HG03159 (cell line): ENCODE measurements around the gene TSPOAP1.
A peak's percentile ranks its signal among the peaks of the same experiment; 100 is the strongest.
"Not testable (repeated sequence)": the region's sequence is repeated elsewhere in the genome, so short reads cannot be mapped to it uniquely, and the experiment has no call there.

Experiments
- ATAC-seq: cut with Tn5 transposase; IDR thresholded peaks from one replicate; pipeline ENCODE4 v1.9.1; 2021; ENCODE audit warnings: mild to moderate bottlenecking, moderate library complexity; ENCODE audit not compliant: unreplicated experiment

TSPOAP1 gene

DNA sequence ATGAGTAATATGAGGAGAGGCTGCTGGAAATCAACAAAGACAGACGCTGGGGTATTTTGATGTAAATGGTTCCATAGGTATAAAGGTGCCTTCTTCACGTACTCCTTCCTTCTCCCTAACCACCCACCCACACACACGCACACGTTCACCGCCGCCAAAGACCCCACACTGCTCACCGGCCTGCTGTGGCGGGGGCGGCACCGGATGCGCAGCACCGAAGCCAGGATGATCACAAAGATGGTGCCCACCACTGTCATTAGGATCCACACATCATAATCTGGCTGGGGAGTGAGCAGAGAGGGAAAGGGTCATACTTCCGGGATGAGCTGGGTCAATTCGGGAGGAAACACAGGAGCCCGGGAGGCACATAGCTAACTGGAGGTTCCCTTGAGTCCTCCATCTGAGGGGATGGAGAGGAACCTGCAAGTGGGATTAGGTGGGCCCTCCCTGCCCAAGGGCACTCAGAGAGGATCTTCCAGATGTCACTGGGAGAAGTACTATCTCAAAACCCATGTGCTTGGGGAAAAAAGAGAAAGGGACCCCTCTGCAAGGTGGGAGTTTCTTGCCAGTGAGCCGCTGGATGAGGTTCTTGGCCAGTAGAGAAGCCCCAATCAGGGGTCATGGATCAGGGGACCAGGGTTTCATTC, 33.9 kb upstream of the TSPOAP1 start:
- no peak for ATAC-seq

DNA sequence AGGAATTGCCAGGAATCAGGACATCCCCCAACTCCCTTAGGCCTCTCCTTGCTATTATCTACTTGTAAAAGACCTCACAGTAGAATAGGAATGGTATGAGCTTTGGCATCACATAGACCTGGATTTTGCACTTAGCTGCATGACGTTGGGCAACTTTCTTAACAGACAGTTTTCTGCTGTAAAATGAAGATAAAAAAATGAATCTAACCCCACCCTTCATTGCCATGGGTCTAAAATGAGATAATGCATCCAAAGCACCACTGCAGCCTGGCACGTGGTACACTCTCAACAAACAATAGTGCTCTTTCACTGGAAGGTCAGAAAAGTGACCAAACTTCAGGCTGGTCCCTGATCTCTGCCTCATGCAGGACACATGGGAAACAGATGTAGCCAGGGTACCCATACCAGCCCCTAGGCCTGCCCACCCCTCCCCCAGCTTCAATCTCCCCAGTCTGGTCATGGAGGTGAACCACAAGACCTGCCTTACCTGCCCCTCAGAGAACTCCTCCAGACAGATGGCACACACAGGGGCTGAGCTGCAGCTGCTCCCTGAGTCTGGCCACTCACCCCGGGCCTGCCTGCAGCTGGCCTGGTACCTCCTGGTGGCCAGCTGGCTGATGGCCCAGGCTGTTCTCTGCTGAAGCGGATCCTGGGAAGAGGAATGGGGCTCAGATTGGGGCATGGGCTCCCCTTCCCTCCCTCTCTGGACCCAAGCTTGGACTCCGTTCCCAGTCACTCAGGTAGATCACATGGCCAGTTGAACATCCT, 31.9 kb upstream of the TSPOAP1 start:
- ATAC-seq = no peak

DNA sequence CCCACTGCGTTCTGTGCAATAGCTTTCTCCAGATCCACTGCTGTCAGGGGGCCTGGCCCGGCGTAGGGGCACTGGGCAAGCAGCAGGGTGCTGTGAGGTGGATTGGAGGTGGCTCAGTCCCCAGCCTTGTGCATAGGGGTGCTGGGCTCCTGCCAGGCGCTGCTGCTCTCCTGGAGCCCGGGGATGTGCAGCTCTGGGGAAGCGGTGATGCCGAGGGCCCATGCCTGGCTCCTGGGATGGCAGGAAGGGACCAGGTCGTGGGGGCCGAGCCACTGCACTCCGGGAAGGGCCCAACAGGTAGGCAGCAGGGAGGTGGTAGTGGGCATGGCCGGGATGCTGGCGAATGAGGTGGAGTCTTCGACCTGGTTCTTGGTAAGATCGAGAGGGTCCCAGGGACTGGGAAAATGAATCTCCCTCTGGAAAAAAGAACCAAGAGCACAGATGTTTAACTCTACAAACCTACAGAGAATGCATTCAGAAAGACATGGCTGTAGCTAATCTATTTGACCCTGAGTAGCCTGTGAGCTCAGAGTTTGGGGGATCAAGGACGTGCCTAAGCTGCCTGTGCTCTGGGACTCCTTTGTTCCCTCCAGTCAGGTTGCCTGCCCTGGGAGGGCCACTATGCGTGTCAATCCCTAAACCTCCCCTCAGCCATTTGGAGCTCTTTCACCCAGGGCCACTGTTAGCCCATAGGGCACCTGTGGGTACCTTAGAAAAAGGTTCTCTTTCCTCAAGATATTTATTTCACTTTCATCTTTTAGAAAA, 30.0 kb upstream of the TSPOAP1 start:
- ATAC-seq = no peak

DNA sequence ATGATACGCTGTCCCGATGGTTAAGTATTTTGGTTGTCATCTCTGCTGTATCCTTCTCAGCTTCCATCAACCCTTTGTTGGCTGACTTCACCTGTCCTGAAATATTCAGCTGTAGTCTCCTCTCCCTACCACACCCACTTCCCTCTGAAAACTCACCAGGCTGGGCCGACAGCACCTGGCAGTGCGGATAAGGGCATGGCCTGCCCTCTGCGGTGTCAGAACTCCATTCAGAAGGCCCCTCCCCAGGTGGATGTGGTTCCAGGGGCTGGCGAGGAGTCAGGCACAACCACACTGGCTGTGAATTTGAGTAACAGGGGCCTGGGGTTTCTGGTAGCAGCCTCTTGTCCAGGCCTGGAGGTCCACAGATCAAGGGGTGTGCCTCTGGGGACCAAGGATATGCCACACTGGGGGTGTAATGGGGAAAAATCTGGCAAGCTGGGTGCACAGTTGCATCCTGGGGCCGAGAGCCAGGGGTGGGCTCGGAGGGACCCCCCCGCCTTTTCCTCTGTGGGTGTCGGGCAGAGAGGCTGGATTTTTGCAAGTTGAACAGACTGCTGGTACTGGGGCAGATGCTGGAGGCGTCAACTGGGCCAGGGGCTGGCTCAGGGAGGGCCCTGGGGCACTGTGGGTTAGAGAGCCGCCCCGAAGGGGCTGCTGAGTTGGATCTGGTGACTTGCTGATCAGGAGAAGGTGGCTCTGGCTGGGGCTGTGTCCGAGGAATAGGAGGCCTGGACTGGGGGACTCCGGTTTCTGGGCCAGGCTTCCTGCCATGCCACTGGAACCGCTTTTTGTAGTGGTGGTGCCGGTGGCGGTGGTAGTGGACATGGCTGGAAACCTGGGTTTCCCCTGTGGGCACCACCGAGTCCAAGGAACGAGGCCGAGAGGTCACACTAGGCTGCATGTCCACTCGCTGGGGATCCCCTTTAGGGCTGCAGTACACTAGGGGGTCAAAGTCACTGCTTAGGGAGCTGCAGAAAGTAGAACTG, 29.0 kb upstream of the TSPOAP1 start:
- no peak for ATAC-seq

DNA sequence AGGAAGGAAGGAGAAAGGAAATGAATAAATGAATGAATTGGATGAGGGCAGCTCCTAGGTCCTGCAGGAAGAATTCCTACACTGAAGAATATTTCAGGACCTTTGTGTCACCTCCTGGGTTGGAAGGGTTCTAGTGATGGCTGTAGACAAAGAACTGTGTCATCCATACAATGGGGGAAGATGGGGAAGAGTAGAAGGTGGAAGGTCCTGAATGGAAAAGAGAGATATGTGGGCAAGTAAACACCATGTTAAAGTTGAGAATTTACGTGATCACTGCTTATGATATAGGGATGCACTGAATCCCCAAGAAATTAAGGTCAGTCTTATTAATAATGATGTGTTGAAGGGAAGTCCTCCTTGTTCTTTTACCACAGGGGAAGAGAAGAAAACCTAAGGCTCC, 27.6 kb upstream of the TSPOAP1 start:
- ATAC-seq = no peak

DNA sequence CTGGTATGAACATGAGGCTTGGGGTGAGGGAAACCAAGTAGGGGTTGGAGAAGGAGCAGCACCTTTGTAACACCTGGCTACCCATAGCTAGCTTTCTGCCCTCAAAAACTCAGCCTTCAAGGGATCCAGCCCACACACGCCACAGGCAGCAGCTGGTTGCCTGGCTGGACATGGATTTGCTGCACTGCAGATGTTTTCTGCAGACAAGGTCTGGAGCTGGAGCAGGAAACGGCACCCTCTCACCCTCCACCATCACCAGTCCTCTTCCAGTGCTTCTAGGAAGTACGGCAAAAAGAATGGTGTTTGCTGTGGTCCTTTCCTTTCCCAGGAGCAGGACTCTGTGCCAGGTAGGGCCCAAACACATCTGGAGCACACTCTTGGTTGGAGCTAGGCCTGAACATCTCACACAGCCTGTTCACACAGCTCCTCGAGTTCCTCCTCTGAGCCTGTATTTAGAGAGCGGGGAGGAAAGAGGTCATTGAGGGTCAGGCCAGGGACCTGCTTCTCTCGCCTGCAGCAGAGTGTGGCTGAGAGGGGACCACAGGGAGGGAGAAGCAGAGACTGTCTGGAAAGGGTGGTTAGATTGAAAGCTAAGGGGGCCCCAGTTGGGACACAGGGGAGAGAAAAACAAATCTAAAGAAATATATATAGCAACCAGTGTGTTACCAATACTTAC, 26.1 kb upstream of the TSPOAP1 start:
- ATAC-seq = no peak

DNA sequence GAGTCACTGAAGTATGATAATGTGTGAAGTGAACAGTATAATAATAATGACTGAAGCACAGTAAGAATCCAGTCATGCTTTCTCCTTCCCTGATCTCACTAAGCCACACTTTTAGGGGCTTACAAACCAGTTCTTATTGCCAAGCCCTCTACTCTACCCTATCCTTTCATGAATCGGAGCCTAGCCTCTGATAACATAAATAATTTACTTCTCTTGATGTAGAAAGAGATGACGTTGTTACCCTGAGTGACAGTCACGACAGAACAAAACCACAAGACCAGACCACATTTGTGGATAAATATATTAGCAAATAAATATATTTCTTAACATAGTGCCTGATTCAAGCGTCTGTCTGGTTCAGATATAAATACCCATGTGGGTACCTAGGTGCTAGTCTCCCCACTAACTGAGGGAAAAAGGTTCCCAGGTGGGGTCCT, 24.8 kb upstream of the TSPOAP1 start:
- ATAC-seq = no peak

DNA sequence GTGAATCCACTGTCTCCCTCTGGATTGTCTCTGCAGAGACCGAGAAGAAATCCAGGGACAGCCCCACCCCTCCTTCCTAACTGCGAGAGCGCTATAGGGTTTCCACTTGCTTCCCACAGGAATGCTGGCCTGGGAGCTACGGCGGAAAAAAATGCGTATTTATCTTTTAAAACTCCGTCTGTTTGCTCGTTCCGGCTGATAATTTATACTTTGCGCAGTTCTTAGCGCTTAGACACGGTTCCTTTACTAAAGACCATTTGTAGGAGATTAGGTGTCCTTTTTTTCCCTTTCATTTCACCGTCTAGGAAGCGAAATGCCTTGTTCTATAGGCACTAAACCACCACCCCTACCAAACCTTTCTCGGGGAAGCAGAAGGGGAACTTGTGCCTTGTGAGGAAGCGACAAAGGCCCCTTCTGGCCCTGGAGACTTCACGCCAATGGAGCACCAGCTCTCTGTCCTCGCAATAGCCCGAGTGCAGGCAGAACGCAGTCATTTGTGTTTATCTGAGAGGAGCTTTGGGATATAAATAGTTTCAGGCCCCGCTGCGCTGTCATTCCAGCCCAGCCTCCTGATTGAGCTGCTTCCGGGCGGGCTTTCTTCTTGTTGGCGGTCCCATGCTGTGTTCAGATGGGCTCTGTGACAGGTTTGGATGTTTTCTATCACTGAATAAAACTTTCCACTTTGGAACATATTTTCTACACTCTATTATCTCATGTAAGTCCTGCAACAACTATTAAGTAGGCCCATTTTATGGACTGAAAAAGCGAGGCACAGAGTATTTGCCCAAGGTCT, 24.2 kb upstream of the TSPOAP1 start:
- ATAC-seq = no peak

DNA sequence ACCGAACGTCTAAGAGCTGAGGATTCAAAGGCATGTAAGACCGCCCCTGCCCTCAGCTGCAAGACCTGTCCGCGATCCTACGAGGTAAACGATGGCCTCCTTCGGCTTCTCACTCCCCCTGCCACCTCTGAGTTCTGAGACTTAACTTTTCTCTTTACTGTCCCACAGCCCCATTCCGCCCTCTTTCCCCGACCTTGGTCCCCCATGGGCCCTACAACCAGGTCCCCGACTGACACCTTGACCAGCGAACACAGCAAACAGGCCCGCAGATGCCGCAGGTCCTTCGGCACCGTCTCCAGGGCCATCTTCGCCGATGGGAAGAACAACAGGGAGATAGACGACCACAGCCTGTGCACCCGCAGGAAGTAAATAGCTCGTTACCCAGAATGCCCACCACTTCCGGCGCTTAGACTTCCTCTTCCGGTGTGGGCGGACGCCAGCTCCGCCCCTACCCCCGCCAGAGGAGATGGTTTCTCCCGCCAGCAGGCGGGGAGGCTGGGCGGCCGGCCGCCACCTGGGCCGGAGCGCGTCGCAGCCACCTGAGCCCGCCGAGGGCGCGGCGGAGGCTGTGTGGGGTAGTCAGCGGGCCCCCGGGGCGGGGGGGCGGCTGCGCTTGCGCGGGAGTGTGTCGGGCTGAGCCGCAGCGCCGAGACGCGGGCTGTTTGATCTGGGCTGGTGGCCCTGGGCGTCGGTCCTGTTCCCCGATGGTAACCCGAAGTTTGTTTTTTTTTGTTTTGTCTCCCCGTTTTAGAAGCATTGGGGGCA, 23.4 kb upstream of the TSPOAP1 start, which contains the start of gene SUPT4H1:
Gene SUPT4H1, minus strand, starts transcription at position 371 of the 765 bp plus-strand sequence. Its CDS starts 66 bp downstream, at position 305.
- ATAC-seq = peak; percentile 90

DNA sequence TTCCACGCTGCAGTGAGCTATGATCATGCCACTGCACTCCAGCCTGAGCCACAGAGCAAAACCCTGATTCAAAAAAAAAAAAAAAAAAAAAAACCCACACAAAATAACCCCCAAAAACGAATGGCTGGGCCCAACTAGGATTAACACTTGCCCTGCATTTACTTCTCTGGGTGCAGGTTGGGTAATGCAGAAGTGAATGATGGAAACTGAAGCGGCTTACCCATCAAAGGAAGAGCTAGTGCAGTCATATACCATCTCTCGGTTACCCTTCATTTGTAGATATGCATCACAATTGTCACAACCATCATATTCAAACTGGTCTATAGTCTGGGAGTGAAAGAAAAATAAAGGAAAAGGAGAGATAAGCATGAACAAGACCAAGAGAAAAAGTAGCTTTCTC, 22.6 kb upstream of the TSPOAP1 start:
- ATAC-seq = no peak

DNA sequence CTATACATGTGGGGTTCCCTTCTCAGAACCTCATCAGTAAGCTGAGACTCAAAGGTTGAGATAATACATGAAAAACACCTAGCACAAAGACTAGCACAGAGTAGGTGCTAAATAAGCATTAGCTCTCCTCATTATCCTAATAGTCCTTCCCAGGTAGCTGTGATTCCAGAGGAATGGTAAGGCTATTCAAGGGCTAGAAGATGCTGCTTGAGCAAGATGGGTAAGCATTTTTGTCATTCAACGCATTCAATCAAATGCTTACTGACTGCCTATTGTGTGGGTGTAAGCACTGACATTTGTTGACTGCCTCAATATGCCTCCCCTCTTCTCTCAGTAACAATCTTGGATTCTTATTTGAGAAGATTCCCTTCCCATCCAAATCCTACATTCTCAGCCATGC, 19.4 kb upstream of the TSPOAP1 start:
- no peak for ATAC-seq

DNA sequence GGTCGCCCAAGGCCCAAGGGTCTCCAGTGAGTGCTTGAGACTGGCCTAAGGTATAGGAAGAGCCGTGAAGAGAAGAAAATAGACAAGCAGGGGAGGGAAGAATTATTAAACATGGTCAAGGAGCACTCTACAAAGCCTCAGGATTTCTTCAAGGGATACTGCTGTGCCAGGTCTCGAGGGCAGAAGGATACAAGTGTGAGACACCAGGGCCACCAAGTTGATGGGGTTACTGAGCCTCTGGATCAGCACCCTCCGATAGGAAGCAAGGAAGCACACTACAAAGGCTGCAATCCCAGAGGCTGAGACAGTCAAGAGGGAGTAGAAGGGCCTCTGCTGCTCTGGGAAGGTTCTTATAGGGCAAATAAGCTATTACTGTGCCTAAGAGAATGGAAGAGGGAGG, 16.9 kb upstream of the TSPOAP1 start:
- no peak for ATAC-seq

DNA sequence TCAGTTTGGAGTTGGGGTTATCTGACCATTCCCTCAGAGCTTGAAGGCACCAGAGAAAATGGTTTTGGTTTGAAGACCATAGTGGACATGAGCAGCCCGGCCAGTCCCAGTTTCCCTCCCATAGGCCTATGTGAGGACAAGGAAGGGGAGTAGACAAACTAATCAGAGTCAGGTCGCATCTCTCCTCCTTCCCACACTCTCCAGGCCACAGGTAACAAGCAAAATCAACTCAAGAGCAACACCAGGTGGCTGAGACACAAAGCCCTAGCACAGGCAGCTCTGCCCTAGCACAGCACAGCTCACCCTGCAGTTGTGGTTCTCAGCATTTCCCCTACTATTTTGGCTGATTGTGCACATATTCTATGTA, 16.2 kb upstream of the TSPOAP1 start:
- ATAC-seq = peak; percentile 45

DNA sequence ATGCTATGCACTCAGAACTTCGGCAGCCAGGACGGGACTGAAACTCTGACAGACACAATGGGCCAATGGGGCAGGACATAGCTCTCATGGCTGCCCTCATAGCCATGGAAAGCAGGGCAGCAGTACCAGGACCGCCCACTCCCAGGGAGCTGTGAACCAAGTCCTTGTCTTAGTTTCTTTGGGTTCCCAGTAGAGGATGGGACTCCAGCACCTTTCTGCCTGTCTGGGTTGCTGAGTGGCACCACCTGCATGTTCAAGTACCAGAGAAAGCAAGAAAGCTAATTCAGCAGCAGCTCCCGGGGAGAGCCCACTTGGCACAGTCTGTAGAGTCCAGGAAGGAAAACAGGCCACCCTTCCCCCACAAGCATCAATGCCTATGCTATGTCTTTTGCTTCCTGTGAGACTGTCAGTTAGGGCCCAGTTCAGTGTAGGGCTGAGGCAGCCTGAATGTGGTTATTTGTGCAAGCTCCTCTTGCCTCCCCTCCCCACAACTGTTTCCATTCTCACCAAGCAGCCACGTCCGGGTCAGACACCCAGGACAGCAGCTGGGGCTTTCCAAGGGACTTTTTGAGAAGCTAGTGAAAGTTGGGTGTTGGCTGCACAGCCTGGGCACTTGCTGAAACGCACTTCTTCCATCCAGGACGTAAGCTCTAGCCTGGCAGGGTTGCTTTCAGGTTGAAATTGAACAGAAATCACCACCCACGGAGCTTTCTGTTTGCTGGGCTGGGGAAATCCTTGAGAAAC, 15.6 kb upstream of the TSPOAP1 start:
- ATAC-seq = peak; percentile 80

DNA sequence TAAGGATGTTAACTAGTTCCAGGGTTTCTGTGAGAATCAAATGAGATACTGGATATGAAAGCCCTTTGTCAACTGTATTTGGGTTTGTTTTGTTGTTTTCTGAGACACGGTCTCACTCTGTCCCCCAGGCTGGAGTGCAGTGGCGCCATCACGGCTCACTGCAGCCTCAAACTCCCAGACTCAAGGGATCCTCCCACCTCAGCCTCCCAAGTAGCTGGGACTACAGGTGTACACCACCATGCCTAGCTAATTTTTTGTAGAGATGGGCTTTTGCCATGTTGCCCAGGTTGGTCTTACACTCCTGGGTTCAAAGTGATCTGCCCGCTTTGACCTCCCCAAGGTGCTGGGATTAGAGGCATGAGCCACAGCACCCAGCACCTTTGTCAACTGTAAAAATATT, 14.5 kb upstream of the TSPOAP1 start:
- ATAC-seq = no peak

DNA sequence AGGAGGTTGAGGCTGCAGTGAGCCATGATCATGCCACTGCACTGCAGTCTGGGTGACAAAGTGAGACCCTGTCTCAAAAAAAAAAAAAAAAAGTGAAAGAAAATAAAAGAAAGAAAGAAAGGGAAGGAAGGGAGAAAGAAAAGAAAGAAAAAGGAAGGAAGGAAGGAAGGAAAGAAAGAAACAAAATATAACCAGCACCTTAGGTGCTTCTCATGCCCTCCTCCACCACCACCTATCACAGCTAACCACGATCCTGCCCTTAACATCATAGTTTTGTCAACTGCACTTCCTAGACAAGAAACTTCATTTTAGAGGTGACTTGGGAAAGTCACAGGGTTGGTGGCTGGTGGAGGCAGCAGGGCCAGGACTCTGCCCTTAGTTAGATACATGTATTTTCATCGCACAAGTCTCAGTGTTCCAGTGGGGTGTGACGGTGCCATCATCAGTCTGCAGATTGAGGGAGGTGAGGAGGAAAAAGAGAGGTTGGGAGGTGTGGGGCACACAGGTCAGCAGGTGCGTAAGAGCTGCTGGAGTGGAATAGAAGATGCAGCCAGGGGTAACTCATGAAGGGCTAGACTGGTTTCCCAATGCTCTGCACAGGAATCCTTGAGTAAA, 13.4 kb upstream of the TSPOAP1 start:
- ATAC-seq = no peak

DNA sequence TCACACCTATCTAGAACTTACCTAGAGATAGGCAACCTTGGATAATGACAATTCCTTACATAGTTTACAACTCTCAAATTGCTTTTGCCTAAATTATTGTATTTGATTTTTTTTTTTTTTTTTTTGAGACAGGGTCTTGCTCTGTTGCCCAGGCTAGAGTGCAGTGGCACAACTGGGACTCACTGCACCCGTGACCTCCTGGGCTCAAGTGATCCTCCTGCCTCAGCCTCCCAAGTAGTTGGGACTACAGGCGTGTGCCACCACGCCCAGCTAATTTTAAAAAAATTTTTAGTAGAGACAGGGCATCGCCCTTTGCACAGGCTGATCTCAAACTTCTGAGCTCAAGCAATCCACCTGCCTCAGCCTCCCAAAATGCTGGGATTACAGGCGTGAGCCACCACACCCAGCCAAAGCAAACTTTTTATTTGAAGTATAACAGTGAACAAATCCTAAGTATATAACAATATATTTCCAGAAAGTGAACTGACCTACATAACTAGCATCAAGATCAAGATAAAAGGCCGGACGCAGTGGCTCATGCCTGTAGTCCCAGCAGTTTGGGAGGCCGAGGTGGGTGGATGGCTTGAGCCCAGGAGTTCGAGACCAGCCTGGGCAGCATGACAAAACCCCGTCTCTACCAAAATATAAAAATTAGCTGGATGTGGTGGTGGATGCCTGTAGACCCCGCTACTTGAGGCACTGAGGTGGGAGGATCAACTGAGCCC, 12.7 kb upstream of the TSPOAP1 start:
- not testable (repeated sequence) for ATAC-seq
